Measurements from ENCODE around the gene LARP1.

GRCh38 chr5:154713615-154714125 lies 41.5 kb upstream of the LARP1 start:
- no peak for TF ChIP-seq CTCF (conservative IDR thresholded peaks at IDR 0.05; ENCODE audit: low read depth, low read length)
- TF ChIP-seq EZH2 (IDR thresholded peaks at IDR 0.05; ENCODE audit: low read length, unreplicated experiment), result no peak
